ENCODE data around the gene PDZD2. TPM values are rescaled to one million over a fixed set of nuclear protein-coding genes. Genes with fewer than 3 reads are reported as not detected.
A peak's percentile ranks its signal among the peaks of the same experiment; 100 is the strongest.

PDZD2 gene
- total and polyA plus RNA-seq, 2 experiments from 2014 or later = 0.21 TPM; not detected in 1

- Histone ChIP-seq H3K9me2 (ENCODE audit: insufficient read depth) (no peaks in the 10 kb centered on the region), H3K79me2 (ENCODE audit: insufficient read depth) (no peaks in the 10 kb centered on the region), H3K4me3 (peak overlapping the region; percentile 94), H3K27me3 (replicated peaks; ENCODE audit: insufficient read depth) (peaks cover 31% of the 10 kb centered on the region), H3K27ac (no peak overlapping the region), H3K4me2 (ENCODE audit: unreplicated experiment) (peak overlapping the region; percentile 79), H3K4me1 (ENCODE audit: insufficient read depth) (no peaks in the 10 kb centered on the region), H3F3A (ENCODE audit: insufficient read depth) (no peaks in the 10 kb centered on the region), H3K9ac (no peak overlapping the region), H4K20me1 (ENCODE audit: insufficient read depth) (no peaks in the 10 kb centered on the region), H3K36me3 (ENCODE audit: low read depth) (no peaks in the 10 kb centered on the region), H2AFZ (peak overlapping the region; percentile 97; the same call in 1 of the 2 replicates), H3K9me3 (ENCODE audit: low read depth) (no peaks in the 10 kb centered on the region)
- no peak for DNase-seq
- in situ Hi-C loops (cut with MboI) = no loop called here
- TF ChIP-seq EZH2 (IDR thresholded peaks at IDR 0.05; ENCODE audit: insufficient read depth, poor library complexity, severe bottlenecking) (no peak), EZH2phosphoT487 (IDR thresholded peaks at IDR 0.05; ENCODE audit: insufficient read depth, low read depth) (0 out of 2 replicates have a peak, but pooled peaks have one; percentile 10)
- WGBS, 2 experiments (ENCODE audit: low coverage in 1 of 2, low lambda C conversion rate in 2 of 2, missing lambda C conversion rate in 2 of 2) = 26 to 38% methylated on average over 30 to 47 of the region's 50 CpGs
These were observed 815 bp downstream of the PDZD2 start for GRCh38 chr5:31639481-31640411.

GRCh38 chr5:31640573-31640972, 1.6 kb downstream of the PDZD2 start:
- Histone ChIP-seq H3K9ac (no peak overlapping the region), H3F3A (ENCODE audit: insufficient read depth) (no peaks in the 10 kb centered on the region), H3K4me2 (ENCODE audit: unreplicated experiment) (no peak overlapping the region), H3K27ac (no peak overlapping the region), H3K27me3 (replicated peaks; ENCODE audit: insufficient read depth) (peaks cover 31% of the 10 kb centered on the region), H3K79me2 (ENCODE audit: insufficient read depth) (no peaks in the 10 kb centered on the region), H3K9me3 (ENCODE audit: low read depth) (no peaks in the 10 kb centered on the region), H3K4me1 (ENCODE audit: insufficient read depth) (no peaks in the 10 kb centered on the region), H3K4me3 (no peak overlapping the region), H4K20me1 (ENCODE audit: insufficient read depth) (no peaks in the 10 kb centered on the region), H3K36me3 (ENCODE audit: low read depth) (no peaks in the 10 kb centered on the region), H3K9me2 (ENCODE audit: insufficient read depth) (no peaks in the 10 kb centered on the region), H2AFZ (no peak overlapping the region)
- no peak for TF ChIP-seq EZH2 (IDR thresholded peaks at IDR 0.05; ENCODE audit: insufficient read depth, poor library complexity, severe bottlenecking)
- TF ChIP-seq EZH2phosphoT487 (IDR thresholded peaks at IDR 0.05; ENCODE audit: insufficient read depth, low read depth) = no peak
- WGBS, 2 experiments (ENCODE audit: low coverage in 1 of 2, low lambda C conversion rate in 2 of 2, missing lambda C conversion rate in 2 of 2) = 92 to 100% methylated on average over 1 of the region's 1 CpG
- DNase-seq = no peak
- in situ Hi-C loops (cut with MboI) = no loop called here

DNA sequence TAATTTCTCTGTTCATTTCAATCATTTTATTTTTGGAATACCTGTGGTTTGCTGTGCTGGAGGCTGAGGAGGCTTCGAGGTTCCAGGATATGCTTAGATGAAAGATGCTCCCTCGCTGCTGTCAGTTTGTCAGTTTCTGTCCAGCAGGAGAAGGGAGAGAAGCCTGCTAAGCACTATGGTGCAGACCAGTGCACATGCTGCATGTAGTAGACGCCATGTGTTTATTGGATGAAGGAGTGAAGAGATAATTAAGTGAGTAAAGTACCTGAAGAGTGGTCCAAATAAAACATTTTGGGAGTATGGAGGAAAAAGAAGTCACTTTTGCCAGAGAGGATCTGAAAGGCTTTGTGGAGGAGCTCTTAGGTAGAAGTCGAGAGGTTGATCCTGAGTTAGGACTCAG, 2.1 kb downstream of the PDZD2 start:
- H3K36me3 ChIP-seq (ENCODE audit: low read depth) = no peaks in the 10 kb centered on the region
- H3K4me2 ChIP-seq (ENCODE audit: unreplicated experiment) = no peak overlapping the region
- no peaks in the 10 kb centered on the region for H3K9me2 ChIP-seq (ENCODE audit: insufficient read depth)
- H3K9ac ChIP-seq = no peak overlapping the region
- H3K27me3 ChIP-seq (replicated peaks; ENCODE audit: insufficient read depth) = peaks cover 31% of the 10 kb centered on the region
- no peaks in the 10 kb centered on the region for H3K9me3 ChIP-seq (ENCODE audit: low read depth)
- 58 to 63% methylated on average over 4 of the region's 4 CpGs for WGBS, 2 experiments (ENCODE audit: low coverage in 1 of 2, low lambda C conversion rate in 2 of 2, missing lambda C conversion rate in 2 of 2)
- H3K4me1 ChIP-seq (ENCODE audit: insufficient read depth) = no peaks in the 10 kb centered on the region
- no peak overlapping the region for H3K27ac ChIP-seq
- no peaks in the 10 kb centered on the region for H3F3A ChIP-seq (ENCODE audit: insufficient read depth)
- no peak for DNase-seq
- no peak overlapping the region for H3K4me3 ChIP-seq
- H3K79me2 ChIP-seq (ENCODE audit: insufficient read depth) = no peaks in the 10 kb centered on the region
- H4K20me1 ChIP-seq (ENCODE audit: insufficient read depth) = no peaks in the 10 kb centered on the region
- TF ChIP-seq EZH2 (IDR thresholded peaks at IDR 0.05; ENCODE audit: insufficient read depth, poor library complexity, severe bottlenecking) (no peak), EZH2phosphoT487 (IDR thresholded peaks at IDR 0.05; ENCODE audit: insufficient read depth, low read depth) (no peak)
- no peak overlapping the region for H2AFZ ChIP-seq
- in situ Hi-C loops (cut with MboI) = no loop called here

GRCh38 chr5:31641575-31641974, 2.6 kb downstream of the PDZD2 start:
- no peaks in the 10 kb centered on the region for H3K79me2 ChIP-seq (ENCODE audit: insufficient read depth)
- WGBS, 2 experiments (ENCODE audit: low coverage in 1 of 2, low lambda C conversion rate in 2 of 2, missing lambda C conversion rate in 2 of 2) = 69 to 72% methylated on average over 5 of the region's 5 CpGs
- no peak overlapping the region for H3K27ac ChIP-seq
- no peaks in the 10 kb centered on the region for H3K9me3 ChIP-seq (ENCODE audit: low read depth)
- TF ChIP-seq EZH2 (IDR thresholded peaks at IDR 0.05; ENCODE audit: insufficient read depth, poor library complexity, severe bottlenecking) (no peak), EZH2phosphoT487 (IDR thresholded peaks at IDR 0.05; ENCODE audit: insufficient read depth, low read depth) (no peak)
- H3K27me3 ChIP-seq (replicated peaks; ENCODE audit: insufficient read depth) = peaks cover 28% of the 10 kb centered on the region
- no peaks in the 10 kb centered on the region for H4K20me1 ChIP-seq (ENCODE audit: insufficient read depth)
- no peak for DNase-seq
- H3K4me2 ChIP-seq (ENCODE audit: unreplicated experiment) = no peak overlapping the region
- in situ Hi-C loops (cut with MboI) = no loop called here
- no peaks in the 10 kb centered on the region for H3K36me3 ChIP-seq (ENCODE audit: low read depth)
- H2AFZ ChIP-seq = no peak overlapping the region
- H3K9me2 ChIP-seq (ENCODE audit: insufficient read depth) = no peaks in the 10 kb centered on the region
- H3K4me1 ChIP-seq (ENCODE audit: insufficient read depth) = no peaks in the 10 kb centered on the region
- H3K4me3 ChIP-seq = no peak overlapping the region
- H3K9ac ChIP-seq = no peak overlapping the region
- H3F3A ChIP-seq (ENCODE audit: insufficient read depth) = no peaks in the 10 kb centered on the region
